GM20000 (cell line): Measurements from ENCODE around the gene AKIP1.

Source experiments
- DNase-seq: peaks from one replicate; pipeline ENCODE4 v3.0.0; 2012; ENCODE audit warnings: low spot score
- CTCF ChIP-seq: IDR thresholded peaks from 2 replicates; pipeline ENCODE4 v1.5.1; 2012; ENCODE audit warnings: mild to moderate bottlenecking, control low read depth; ENCODE audit errors: extremely low read depth, missing control alignments

Gene AKIP1

DNA sequence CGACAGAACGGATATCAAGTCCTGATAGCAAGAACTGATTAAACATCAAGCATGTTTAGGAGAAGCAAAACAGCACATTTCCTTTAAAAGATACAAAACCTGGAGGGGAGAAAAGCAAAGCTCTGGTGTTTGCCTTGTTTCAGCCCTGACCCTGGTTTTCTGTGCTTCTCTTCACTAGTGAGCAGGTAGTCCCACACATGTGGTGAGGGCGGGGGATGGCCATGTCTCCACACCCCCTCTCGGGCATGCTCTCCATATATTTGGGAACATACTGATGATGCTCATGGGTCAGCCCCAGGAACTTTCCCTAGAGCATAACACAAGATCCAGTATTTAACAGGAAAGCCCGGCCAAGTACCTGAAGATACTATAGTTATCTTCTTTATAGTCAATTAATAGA, 11.7 kb downstream of the AKIP1 start:
- no peak for TF ChIP-seq CTCF

DNA sequence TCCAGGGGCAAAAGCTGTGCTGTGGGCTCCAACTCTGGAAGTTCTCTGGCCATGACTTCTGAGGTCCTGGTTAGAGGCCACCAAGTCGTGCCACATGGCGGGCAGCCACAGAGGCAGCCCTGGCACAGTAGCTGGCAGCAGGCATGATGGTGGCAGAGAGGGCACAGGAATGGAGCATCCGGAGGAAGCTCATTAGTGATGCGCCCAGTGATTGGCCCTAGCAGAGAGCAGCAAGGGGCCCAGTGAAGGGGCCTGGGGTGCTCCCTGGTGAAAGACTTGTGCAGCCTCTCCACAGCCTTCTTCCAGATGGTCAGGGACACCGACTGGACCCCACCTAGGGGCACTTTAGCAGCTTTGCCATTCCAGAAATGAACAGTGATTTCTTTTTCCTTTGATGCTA, 14.7 kb downstream of the AKIP1 start:
- no peak for DNase-seq
- TF ChIP-seq CTCF = no peak

More for the DNA sequence above, 11.7 kb downstream of the AKIP1 start:
- DNase-seq = no peak

DNA sequence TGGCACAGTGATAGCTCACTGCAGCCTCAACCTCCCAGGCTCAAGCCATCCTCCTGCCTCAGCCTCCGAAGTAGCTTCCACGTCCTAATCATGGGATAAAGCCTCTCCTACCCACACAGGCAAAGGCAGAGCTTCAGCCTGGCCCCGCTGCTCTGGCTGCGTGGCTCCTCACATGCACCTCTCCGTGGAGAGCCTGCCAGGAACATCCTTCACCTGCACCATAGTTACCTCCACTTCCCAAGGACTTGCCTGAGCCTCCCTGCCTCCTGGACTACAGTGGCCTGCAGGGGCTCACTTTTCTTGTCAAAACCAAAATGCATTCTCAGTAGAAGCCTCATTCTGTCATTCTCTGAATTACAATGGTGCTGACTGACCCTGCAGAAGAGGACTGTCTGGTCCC, 15.2 kb downstream of the AKIP1 start:
- no peak for TF ChIP-seq CTCF
- DNase-seq = no peak

DNA sequence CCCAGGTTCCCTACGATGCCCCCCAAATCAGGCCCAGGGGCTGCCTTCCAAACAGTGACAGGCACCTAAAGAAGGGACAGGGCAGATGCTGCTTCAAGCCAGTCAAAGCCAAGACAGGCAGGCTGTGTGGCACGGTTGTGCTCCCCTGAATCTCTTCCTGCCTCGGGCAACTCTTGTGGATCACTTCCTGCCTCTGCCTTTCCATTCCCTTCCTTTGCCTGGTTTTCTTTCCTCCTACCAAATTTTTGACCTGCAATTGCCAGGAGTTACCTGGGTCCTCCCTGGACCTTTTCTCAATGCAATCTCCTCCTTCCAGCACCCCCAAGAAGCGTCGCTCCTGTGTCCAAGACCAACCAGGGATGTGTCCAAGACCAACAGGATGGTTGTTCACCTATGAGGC, 16.2 kb downstream of the AKIP1 start:
- no peak for TF ChIP-seq CTCF
- DNase-seq = no peak

DNA sequence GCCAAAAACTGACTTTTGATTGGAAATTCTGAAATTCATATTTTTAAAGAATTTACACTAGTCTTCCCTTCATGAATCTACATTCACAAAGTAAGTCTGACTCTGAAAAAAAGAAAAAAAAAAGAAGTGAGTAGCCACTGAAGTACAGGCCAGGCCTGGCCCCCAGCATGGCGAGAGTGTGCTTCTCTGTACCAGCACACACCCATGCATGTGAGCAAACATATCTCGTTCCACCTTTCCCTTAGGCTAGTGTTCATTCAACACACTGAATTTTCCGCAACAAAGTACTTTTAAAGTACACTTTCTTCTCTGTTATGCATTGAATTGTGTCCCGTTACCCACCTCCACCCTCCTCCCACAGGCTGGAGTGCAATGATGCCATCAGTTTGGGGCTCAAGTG, 17.2 kb downstream of the AKIP1 start:
- TF ChIP-seq CTCF = no peak
- no peak for DNase-seq

GRCh38 chr11:8928981-8929615, 18.1 kb downstream of the AKIP1 start:
- DNase-seq = no peak
- TF ChIP-seq CTCF = no peak

DNA sequence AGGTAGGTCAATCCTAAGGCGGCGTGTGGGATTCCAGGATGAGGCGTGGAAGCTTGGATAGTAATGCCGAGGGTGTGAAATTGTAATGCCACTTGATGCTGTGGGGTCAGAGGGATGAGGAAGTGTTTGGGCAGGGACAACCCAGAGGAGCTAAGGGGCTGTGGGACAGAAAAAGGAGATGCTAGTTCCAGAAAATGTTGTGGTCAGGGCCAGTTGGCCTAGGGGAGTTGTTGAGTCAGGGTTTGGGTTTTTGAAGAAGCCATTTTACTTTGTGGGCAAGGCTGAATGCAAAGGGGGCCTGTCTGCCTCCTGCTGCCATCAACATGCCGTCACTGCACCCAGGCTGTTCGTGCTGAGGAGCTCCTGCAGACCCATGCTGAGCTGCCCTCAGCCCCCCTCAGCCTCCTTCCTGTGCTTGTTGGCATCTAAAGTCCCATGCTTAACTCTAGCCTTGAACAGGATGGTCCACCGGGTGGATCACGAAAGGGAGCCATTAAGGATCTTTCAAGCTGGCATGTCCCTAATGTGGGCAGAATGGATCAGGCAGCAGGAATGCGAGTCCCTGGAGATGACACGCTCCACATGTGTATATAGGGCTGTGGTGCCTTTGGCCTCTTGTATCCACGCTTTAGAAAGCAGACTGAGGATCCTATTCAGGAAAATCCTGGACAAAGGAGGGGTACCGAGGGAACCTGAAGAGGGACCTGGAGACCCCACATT, 19.6 kb downstream of the AKIP1 start:
- no peak for DNase-seq
- no peak for TF ChIP-seq CTCF
